ENCODE data around the gene SNRNP35. TPM values are rescaled to one million over a fixed set of nuclear protein-coding genes. Genes with fewer than 3 reads are reported as not detected.

SNRNP35 gene
- total and polyA plus RNA-seq, 2 of the 8 experiments (the other 6 are each of a cell fraction or from before 2014, with no cell fraction given) = 8.0 to 16.9 TPM

- TF ChIP-seq NRF1 (IDR thresholded peaks at IDR 0.05; ENCODE audit: low read depth, low read length) (no peak), SIX5 (IDR thresholded peaks at IDR 0.05; ENCODE audit: low read depth, low read length) (no peak), CHD1 (IDR thresholded peaks at IDR 0.05; ENCODE audit: low read depth, low read length) (no peak)
These were observed 8.6 kb upstream of the SNRNP35 start (continued) for GRCh38 chr12:123449249-123449733.

Data from H1 (cell line).